Stimulated activated CD8-positive, alpha-beta memory T cell treated with anti-CD3 and anti-CD28 coated beads, Interleukin-12 subunit alpha, Interleukin-12 subunit beta, amount 100 ng/mL, for 1 hour (primary cell): ENCODE data around the gene NEURL1B.

ENCODE experiments used
- DNase-seq: peaks from one replicate; pipeline ENCODE4 v3.0.0-alpha.2; 2020; ENCODE audit warnings: low read depth

Gene NEURL1B

GRCh38 chr5:172610643-172611042, 30.4 kb upstream of the NEURL1B start:
- no peak for DNase-seq

DNA sequence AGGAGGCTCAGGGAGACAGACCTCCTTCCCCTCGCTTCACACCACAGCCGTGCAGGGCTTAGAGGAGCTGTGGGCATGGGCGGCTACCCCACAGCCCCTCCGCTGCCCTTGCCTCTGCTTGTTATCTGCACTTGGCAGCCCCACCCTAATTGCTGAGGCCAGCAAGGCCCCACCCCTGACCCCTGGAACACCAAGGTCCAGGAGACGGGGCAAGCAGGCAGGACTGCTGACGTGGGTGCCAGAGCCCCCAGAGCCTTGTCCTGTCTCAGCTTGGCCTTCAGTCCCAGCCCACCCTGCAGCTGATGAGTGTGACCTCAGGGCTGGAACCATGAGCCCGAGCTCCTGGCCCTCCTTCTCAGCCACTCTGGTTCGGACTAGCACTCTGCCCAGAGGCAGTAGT, 29.1 kb upstream of the NEURL1B start:
- no peak for DNase-seq

GRCh38 chr5:172612771-172613170, 28.3 kb upstream of the NEURL1B start:
- DNase-seq = no peak

DNA sequence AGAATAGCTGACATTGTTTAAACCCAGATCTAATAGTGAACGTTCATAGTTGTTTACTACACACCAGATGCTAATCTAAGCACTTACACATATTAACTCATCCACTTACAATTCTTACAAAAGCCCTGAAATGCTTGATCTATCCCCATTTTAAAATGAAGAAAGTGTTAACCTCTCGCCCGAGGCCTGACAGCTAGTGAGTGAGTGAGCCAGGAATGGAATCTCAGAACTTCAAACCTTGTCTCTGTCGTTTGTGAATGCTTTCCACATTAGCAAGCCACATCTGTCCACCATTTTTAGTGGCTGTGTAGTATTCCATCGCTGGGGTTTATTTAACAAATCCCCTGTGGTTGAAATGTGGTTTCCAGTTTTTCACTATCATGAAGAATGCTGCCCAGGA, 24.9 kb upstream of the NEURL1B start:
- no peak for DNase-seq

DNA sequence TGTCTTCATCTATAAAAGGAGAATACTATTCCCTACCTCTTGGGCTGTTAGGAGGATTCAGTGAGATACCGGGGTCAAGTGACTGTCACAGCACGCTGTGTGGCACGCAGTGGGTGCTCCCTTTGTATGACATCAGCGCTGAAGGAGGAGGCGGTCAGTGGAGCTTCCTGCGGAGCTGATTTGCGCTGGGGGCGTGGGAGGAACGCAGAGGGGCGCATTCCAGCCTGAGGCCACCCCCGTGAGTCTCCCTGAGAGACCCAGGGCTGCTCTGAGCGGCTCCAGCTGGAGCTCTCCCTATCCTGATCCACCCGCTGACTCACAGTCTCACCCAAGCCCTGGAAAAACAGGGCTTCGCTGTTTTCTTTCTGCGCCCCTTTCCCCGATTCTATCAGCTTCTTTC, 24.3 kb upstream of the NEURL1B start:
- DNase-seq = no peak

DNA sequence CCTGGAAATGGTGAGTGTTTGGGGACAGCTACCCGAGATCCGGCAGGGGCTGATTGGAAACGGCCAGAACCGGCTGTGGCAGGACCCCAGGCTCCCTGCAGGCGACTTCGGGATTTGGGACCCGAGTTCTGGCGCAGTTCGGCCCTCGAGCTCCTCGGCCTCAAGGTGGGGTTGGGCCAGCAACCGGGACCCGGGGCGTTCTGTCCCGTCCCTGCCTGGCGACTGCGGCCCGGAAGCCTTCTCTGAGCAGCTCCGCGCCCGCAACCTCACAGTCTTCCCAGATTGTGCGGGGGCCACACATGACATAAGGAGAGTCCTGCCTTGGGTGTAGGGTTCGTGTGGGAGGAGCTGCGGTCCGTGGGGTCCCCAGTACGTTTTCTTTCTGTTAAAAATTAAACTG, 23.2 kb upstream of the NEURL1B start:
- no peak for DNase-seq

GRCh38 chr5:172618574-172619365, 22.3 kb upstream of the NEURL1B start:
- DNase-seq = no peak

GRCh38 chr5:172620506-172620905, 20.6 kb upstream of the NEURL1B start:
- DNase-seq = no peak

DNA sequence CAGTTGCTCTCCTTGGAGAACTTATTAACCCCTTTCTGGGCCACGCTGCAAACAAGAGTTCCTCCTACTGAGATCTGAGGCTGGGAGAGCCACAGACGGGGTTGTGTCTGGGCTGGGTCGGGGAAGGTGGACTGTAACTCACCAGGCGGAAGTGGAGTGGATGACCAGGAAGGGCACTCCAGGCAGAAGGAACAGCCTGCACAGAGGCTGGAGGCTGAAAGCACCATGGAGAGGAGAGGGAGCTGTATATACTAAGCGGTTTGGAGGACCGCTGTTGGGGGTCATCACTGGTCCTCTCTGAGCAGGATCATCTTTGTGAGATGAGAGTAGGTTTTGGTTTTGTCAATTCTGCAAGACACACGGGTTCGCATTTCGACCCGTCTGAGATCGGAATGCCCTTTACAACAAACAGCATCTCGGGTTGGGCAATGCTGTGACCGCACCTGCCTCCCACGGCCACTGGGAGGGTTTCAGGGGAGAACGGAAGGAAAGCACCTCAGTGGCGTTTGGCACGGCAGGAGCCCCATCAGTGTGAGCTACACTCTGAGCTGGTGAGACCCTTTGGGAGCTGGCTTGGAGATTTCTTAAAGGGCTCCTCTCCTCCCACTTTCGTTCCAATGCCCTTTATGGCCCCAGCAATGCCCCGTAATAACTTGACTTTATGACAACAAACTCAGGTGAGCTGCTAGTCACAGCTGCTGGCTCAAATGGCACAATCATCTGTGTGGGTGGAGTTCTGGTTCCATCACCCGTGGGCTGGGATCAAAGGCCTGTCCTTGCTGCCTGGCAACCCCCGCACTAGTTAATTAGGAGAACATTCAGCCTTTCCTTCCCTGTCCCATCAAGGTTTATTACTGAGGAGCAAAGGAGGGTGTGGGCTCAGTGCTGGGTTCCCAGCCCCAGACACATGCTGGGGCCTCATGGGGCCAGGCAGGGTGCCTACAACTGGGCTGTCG, 18.7 kb upstream of the NEURL1B start:
- no peak for DNase-seq

- DNase-seq = no peak
These were observed 17.6 kb upstream of the NEURL1B start for GRCh38 chr5:172623313-172623980.

DNA sequence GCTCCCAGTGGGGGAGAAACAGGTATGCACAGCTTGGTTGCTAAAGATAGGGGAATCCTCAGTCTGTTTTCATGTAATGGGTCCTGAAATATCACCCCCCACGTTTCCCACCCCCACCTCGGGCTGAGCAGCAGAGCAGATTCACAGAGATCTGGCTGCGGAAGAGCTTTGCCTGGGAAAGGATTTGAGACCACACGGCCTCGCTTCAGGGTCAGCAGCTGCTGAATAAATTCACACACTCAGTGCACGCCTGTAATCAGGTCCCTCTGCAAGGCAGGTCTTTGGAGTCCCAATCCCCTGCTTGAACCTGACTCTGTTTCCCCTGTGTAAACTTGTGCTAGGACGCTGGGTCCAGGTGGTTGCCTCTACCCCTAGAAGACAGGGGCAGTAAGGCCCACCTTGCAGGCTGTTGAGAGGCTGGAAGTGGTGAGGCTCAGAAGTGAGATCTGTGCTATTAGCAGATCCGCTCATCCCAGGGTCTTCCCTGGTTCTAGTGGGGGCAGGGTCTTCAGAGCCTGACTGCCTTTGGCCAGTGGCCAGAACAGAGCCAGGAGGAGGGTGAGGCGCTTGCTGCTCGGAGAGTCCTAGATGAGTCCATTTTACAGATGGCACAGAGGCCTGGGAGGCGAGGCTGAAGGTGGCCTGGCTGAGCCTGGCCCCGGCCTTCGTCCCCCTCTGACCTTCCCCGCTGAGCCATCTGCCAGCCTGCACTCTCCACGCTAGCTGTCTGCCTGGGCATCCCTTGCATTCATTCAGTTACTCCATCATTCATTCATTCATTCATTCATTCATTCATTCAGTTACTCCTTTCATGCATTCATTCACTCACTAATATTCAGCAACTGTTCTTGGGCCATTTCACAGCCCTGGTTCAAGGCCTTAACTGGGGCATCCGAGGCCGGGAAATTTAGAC, 16.7 kb upstream of the NEURL1B start:
- DNase-seq = no peak

GRCh38 chr5:172624996-172625964, 15.8 kb upstream of the NEURL1B start:
- no peak for DNase-seq

GRCh38 chr5:172626031-172626581, 15.0 kb upstream of the NEURL1B start:
- no peak for DNase-seq

GRCh38 chr5:172630082-172630481, 11.0 kb upstream of the NEURL1B start:
- no peak for DNase-seq

GRCh38 chr5:172630482-172630881, 10.6 kb upstream of the NEURL1B start:
- DNase-seq = no peak

GRCh38 chr5:172630986-172631385, 10.1 kb upstream of the NEURL1B start:
- no peak for DNase-seq

DNA sequence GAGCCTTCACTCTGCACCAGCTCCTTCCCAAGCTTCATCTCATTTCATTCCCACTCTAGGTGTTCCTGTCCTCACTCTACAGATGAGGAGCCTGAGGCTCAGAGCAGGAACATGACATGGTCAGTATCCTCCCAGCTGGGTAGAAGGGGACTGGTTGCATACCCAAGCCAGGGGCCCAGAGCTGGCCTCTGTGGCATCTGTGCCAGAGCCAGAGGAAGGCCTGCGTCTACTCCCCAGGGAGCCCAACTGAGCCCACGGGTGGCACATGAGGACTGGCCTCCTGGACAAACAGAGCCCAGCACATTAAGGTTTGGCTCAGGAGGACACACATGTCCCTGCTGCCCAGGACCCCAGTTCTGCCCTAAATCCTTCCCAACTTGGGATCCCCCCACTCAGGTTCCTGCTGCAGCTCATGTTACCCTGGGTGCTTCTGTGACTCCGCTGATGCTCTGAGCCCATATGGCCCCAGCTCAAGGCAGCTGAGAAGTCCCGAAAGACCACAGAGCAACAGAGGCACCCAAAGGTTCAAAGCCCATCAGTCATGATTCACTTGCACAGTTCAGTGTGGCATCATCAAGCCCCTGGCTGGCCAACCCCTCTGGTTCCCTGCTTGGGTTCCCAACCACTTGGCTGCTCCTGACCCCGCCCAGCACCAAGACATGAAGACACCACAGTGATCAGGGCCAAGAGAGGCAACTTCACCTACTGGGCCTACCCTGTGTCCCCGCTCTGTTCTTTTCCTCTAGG, 8.5 kb upstream of the NEURL1B start:
- DNase-seq = no peak

DNA sequence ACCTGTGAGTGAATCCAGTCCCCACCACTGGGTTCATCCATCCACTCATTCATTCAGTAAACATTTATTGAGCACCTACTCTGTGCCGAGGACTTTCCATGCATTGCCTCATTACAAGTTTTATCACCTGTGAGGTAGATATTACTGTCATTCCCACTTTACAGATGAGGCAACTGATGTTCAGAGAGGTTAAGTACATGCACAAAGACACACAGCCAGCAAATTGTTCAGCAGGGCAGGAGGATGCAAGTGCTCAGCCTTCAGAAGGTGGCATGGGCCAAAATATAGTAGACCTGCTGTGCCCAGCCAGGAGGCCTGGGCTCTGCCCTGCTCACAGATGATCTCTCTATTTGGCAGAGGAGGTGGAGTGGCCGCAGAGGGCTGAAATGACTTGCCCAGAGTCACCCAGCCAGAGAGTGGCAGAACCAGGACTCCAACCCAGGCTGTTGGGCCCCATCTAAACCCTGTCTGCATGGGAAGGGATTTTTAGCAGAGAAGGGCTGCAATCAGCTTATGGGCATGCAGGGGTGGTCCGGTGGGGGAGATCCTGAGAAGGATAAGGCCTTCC, 7.6 kb upstream of the NEURL1B start:
- DNase-seq = no peak
